Measurements from ENCODE around the gene PI4K2A.

DNA sequence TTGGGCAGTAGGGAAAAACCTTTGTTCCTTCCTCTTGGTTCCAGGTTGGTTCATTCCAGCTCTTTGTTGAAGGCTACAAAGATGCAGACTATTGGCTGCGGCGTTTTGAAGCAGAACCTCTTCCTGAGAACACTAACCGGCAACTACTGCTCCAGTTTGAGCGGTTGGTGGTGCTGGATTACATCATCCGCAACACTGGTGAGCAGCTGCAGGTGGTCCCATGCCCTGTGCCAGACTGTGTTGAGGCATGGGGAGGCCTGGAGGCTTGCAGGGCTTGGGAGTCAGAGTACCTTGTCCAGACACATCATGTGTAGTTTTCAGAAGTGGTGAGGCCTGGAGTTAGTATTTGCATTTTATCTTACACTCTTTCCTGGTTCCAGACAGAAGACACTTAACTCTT is 16.3 kb downstream of the PI4K2A start:
- TF ChIP-seq, protein P1, sequence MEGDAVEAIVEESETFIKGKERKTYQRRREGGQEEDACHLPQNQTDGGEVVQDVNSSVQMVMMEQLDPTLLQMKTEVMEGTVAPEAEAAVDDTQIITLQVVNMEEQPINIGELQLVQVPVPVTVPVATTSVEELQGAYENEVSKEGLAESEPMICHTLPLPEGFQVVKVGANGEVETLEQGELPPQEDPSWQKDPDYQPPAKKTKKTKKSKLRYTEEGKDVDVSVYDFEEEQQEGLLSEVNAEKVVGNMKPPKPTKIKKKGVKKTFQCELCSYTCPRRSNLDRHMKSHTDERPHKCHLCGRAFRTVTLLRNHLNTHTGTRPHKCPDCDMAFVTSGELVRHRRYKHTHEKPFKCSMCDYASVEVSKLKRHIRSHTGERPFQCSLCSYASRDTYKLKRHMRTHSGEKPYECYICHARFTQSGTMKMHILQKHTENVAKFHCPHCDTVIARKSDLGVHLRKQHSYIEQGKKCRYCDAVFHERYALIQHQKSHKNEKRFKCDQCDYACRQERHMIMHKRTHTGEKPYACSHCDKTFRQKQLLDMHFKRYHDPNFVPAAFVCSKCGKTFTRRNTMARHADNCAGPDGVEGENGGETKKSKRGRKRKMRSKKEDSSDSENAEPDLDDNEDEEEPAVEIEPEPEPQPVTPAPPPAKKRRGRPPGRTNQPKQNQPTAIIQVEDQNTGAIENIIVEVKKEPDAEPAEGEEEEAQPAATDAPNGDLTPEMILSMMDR (conservative IDR thresholded peaks at IDR 0.05 in 1 of 2, IDR thresholded peaks at IDR 0.05 in 1 of 2; ENCODE audit: low read depth in 1 of 2, low read length in 2 of 2) = no peak
- no peak for TF ChIP-seq EZH2 (IDR thresholded peaks at IDR 0.05; ENCODE audit: low read length, missing control alignments)

Data from fibroblast of lung (primary cell).